ENCODE data around the gene EHF.

GRCh38 chr11:34603129-34604001 is 17.5 kb upstream of the EHF start:
- no peak for TF ChIP-seq CTCF (IDR thresholded peaks at IDR 0.05)
- no peak for TF ChIP-seq POLR2A (IDR thresholded peaks at IDR 0.05)

Data from prostate gland (tissue), 2 donors.